Sigmoid colon (tissue), 3 donors: Measurements from ENCODE around the gene DCAKD.

Experiments
- CTCF ChIP-seq, 4 experiments: fragments of 450-650 bp in 3 of 4; fragments of 200-600 bp in 1 of 4; IDR thresholded peaks; one replicate each; pipeline ENCODE4 v1.5.1; 2016 to 2019; ENCODE audit warnings: antibody characterized with exemption in 4 of 4, mild to moderate bottlenecking in 3 of 4, moderate library complexity in 2 of 4
- POLR2A ChIP-seq, 2 donors: fragments of 450-650 bp; IDR thresholded peaks; one replicate each; pipeline ENCODE4 v1.6.1; 2016; ENCODE audit warnings: antibody characterized with exemption in 2 of 2, mild to moderate bottlenecking in 2 of 2, moderate library complexity in 2 of 2

GRCh38 chr17:45001310-45001709, 50.1 kb downstream of the DCAKD start:
- TF ChIP-seq CTCF (IDR thresholded peaks at IDR 0.05) (no peak), POLR2A (IDR thresholded peaks at IDR 0.05) (no peak)
